ENCODE results near the gene LMNTD1.
"Not testable (repeated sequence)": the region's sequence is repeated elsewhere in the genome, so short reads cannot be mapped to it uniquely, and the experiment has no call there.

LMNTD1 gene, protein sequence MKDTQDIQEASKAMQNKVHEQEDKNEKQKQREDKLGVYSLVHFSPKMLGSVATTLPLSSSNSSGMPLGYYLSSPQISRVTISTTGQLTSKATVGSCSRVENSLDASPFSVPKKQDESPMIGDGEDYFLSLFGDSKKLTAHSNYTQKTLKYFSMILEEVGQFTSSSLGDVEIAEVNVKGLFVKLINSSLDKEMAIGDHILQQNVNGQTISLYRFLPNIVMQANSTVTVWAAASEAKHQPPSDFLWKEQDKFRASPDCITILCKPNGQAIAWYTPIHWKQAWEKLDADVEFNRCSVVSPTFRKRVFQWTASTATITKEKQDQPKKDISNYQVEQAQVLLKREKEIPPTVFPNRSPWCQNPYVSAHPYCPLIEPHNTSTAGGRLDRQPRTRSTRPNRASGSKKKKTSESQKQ

GRCh38 chr12:25553098-25553497 lies at the start of gene LMNTD1:
Gene LMNTD1, minus strand, starts transcription at chr12:25553283. Its CDS starts 324 bp downstream, at chr12:25552959.
- DNase-seq (ENCODE audit: low read depth in 2 of 2) = no peak

DNA sequence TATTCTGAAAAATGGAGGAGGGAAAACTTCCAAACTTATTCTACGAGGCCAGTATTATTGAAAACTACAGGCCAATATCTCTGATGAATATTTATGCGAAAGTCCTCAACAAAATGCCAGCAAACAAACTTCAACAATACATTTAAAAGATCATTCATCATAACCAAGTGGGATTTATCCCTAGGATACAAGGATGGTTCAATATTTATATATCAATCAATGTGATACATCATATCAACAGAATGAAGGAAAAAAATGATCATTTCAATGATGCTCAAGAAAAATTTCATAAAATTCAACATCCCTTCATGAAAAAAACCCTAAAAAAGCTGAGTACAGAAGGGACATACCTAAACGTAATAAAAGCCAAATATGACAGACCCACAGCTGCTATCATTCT lies 45.9 kb upstream of the LMNTD1 start:
- no peak for DNase-seq (ENCODE audit: low read depth in 2 of 2)

DNA sequence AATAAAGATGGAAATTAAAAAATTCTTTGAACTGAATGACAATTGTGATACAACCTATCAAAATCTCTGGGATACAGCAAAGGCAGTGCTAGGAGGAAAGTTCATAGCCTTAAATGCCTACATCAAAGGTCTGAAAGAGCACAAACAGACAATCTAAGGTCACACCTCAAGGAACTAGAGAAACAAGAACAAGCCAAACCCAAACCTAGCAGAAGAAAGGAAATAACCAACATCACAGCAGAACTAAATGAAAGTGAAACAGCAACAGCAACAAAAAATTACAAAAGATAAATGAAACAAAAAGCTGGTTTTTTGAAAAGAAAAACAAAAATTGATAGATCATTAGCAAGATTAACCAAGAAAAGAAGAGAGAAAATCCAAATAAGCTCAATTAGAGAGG lies 42.4 kb upstream of the LMNTD1 start:
- DNase-seq (ENCODE audit: low read depth in 2 of 2) = not testable (repeated sequence)

- DNase-seq (ENCODE audit: low read depth in 2 of 2) = no peak
These were observed 41.3 kb upstream of the LMNTD1 start for GRCh38 chr12:25594376-25594775.

- DNase-seq (ENCODE audit: low read depth in 2 of 2) = no peak
These were observed 39.8 kb upstream of the LMNTD1 start for GRCh38 chr12:25592725-25593495.

DNA sequence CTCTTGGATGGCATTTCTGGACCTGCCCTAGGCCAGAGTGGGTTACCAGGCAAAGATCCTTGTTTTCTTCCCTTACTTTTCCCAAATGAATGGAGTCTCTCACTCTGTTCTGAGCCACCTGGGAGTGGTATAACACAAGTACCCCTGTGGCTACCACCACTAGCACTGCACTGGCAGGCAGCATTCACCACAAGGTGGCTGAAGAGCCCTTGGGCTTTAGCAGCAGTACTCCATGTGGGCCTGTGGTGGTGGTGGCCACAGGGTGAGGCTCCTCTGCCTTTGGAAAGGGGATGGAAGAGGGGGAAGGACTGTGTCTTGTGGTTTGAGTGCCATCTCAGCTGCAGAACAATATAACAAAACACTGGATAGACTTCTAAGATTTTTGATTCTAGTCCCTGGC lies 38.1 kb upstream of the LMNTD1 start:
- DNase-seq (ENCODE audit: low read depth in 2 of 2) = no peak

GRCh38 chr12:25590011-25590721 lies 37.1 kb upstream of the LMNTD1 start:
- peak in 1 of 2 donors; percentile 10 for DNase-seq (ENCODE audit: low read depth in 2 of 2)

DNA sequence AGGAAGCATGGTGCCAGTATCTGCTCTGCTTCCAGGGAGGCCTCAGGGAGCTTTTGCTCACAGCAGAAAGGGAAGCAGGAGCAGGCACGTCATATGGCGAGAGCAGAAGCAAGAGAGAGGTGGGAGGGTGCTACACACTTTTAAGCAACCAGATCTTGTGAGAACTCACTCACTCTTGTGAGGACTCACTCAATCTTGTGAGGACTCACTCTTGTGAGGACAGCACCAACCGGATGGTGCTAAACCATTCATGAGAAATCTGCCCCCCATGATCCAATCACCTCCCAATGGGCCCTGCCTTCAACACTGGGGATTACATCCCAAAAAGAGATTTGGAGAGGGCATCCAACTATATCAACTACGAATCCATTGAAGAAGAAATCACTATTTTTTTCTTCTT lies 34.3 kb upstream of the LMNTD1 start:
- no peak for DNase-seq (ENCODE audit: low read depth in 2 of 2)

DNA sequence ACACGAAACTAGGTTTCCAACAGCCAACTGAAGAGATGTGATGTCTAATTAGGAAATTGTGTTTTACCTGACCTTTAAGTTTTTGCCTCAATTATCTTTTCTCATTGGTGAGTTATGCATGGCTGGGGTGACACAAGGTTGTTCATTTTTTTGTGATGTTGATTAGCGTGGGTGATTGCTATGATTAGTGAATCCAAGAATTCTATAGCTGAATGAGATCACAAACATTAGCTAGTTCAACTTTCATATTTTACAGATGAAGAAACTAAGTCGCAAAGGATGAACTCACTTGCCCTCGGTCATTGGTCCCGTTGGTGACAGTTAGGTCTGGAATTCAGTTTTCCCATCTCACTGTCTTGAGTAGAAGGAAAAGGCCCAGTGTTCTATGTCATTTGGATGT lies 32.6 kb upstream of the LMNTD1 start:
- no peak for DNase-seq (ENCODE audit: low read depth in 2 of 2)

DNA sequence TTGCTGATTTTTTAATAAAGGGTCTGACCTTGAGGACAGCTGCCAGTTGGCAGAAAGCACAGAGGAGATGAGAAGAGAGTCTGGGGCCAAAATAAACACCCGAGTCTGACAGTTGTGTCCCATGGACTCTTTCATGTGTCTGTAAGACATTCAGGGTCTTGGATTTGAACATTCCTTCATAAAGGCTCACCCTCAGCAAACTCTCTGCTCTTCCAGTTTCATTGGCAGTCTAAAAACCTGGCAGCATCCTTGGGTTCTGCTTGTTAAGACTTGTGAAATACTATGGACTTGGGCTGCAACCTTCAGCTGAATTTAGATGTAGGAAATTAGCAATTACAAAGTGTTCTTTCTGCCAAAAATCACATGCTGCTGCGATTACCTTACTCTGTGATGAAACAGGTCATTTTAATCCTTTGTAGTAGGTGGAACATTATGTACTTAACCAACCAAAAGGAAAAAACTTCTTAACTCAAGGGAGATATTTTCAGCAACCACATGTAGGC lies 32.0 kb upstream of the LMNTD1 start:
- DNase-seq (ENCODE audit: low read depth in 2 of 2) = no peak

DNA sequence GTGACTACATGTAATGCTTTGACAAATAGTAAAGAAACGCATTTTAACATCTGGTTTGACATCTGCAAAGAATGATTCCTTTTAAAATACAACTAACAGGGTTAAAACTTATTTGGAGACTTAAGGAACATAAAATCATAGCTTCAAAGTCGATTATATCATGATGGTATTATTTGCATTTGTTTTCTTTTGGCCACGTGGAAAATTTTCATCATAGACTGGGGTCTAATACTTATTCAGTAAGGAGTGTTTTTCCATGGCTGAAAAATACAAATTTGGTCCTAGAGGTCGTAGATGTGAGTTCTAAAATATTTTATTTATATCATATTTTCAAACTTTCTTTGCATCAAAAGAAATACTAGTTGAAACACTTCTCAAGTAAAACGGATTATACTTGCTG lies 31.5 kb upstream of the LMNTD1 start:
- no peak for DNase-seq (ENCODE audit: low read depth in 2 of 2)

DNA sequence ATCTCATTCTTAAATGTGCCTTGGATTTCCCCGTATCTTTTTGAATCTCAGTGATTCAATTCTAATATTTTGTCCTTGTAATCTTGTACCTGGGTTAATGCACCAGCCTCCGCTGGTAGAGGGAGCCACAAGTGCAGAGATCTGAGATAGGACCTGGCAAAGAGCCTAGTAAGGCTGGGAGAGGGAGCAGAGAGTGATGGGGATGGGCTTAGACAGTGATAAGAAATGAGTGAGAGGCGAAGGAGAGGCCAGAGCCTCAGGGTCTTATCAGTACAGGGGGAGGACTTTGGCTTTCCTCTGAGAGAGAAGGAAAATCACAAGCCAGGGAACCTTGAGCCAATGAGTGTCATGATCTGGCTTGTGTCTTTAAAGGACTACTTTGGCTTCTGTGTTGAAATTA lies 30.5 kb upstream of the LMNTD1 start:
- DNase-seq (ENCODE audit: low read depth in 2 of 2) = no peak

GRCh38 chr12:25581067-25581466 lies 28.0 kb upstream of the LMNTD1 start:
- DNase-seq (ENCODE audit: low read depth in 2 of 2) = no peak

DNA sequence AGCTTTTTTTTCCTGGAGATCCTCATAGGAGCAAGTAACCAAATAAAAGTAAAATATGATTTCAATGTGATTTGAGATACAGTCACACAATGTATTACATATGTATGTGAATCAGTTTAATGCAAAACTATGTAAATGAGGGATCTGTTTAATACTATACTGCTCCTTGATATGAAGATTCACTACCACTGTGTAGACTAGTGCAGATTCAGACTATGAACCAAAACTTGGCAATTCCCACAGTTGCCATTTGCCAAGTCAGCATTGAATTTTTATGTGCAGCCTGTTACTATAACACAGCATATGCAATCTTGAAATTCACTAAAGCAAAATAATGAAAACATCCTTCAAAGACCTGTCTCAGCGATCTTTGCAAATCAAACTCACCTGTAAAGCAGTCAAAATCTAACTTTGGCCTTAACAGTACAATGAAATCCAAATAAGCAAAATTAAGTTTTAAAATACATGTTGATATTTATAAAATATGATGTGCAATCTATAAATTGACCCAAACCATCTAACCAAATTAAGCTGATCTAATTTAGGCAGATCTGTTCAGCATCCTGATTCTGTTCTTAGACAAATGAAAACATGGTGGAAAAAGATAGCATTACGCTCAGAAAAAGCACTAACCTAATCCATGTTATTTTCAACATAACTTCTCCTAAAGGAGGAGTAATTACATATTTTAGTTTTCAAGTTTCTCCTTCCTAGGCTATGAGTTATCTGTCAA lies 25.5 kb upstream of the LMNTD1 start:
- DNase-seq (ENCODE audit: low read depth in 2 of 2) = no peak

DNA sequence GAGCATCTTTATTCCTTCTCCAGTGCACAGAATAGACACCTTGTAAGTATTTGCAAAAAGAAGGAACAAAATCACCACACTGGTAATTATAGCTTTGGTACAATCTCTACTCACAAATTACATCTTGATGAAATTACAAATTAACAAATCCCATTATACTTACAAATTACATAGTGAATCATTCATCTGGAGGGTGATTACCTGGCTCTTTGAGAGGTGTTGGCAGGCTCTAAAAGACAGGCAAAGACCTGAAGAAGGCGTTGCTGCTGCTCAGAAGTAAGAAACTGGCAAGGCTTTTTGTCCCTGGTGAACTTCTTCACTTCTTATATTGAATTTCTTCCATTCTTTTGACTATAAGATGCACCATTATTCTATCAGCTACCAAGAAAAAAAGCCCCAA lies 21.7 kb upstream of the LMNTD1 start:
- DNase-seq (ENCODE audit: low read depth in 2 of 2) = no peak

DNA sequence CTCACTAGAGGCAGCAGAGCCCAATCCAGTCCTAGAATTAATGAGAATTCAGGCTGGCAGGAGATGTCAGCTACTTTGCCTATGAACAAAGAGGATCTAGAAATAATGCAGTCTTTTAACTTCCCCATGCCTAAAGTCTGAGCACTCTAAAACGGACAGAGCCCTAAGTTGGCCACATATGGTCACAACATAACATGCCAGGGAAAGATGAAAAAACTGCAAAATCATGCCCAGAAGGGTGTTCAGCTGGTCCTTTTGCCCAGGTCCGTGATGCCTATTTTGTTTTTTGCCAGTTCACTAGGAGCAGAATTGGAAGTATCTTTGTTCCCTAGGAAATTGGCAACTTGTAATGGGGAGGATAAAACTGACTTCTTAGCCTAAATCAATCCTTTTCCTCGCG lies 20.3 kb upstream of the LMNTD1 start:
- no peak for DNase-seq (ENCODE audit: low read depth in 2 of 2)

- no peak for DNase-seq (ENCODE audit: low read depth in 2 of 2)
These were observed 17.3 kb upstream of the LMNTD1 start for GRCh38 chr12:25570418-25570817.

GRCh38 chr12:25566202-25566949 lies 13.3 kb upstream of the LMNTD1 start:
- no peak for DNase-seq (ENCODE audit: low read depth in 2 of 2)

DNA sequence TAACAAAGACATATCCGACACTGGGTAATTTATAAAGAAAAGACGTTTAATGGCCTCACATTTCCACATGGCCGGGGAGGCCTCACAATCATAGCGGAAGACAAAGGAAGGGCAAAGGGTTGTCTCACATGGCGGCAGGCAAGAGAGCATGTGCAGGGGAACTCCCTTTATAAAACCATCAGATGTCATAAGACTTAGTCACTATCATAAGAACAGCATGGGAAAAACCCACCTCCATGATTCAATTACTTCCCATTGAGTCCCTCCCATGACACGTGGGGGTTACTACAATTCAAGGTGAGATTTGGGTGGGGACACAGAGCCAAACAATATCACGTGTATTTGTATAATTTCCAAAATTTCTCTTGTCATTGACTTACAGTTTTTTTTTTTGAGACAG lies 5.5 kb upstream of the LMNTD1 start:
- DNase-seq (ENCODE audit: low read depth in 2 of 2) = no peak

DNA sequence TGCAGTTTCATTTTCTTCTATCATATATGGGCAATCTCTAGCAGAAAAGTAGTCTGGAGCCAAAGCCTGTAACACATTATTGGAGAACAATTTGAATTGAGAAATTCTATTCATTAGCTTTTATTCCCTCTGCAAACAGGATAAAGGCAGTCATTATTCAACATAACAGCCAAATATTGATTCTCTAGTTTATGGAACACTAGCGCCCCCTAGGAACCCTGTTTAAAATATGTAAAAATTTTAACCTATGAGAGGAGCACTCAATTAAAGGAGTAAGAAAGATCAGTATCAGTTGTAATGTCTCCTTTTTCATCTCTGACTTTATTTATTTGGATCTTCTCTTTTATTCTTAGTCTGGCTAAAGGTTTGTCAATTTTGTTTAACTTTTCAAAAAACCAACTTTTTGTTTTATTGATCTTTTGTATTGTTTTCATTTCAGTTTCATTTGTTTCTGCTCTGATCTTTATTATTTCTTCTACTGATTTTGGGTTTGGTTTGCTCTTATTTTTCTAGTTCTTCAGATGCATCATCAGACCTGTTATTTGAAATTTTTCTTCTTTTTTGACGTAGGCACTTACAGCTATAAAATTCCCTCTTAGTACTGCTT lies 4.8 kb upstream of the LMNTD1 start:
- DNase-seq (ENCODE audit: low read depth in 2 of 2) = peak in 1 of 2 donors; percentile 3

All from stimulated activated CD4-positive, alpha-beta T cell treated with anti-CD3 and anti-CD28 coated beads, Interleukin-4, amount 100 ng/mL, for 48 hours (primary cell).